ENCODE measurements around the gene ADARB2. TPM values are rescaled to one million over a fixed set of nuclear protein-coding genes. Genes with fewer than 3 reads are reported as not detected.

ADARB2 gene
- total and polyA plus RNA-seq, 10 of the 15 experiments (the other 5 are each of a cell fraction or from before 2014, with no cell fraction given) = 0.02 to 4.1 (median 0.76) TPM

- SMC1A ChIA-PET (ENCODE audit: uncharacterized antibody, unreplicated experiment) = no interaction called here
- FAIRE-seq (no peak), ATAC-seq (no peak; the same call in 2 of the 3 replicates)
These were observed 198.7 kb downstream of the ADARB2 start for GRCh38 chr10:1538531-1539061.

GRCh38 chr10:1538121-1538520, 199.2 kb downstream of the ADARB2 start:
- SMC1A ChIA-PET (ENCODE audit: uncharacterized antibody, unreplicated experiment) = no interaction called here
- Histone ChIP-seq H3K4me1 (ENCODE audit: control insufficient read depth, insufficient read depth, low read length) (no peaks in the 10 kb centered on the region), H3K9ac (ENCODE audit: control insufficient read depth, insufficient read depth, low read length) (no peak overlapping the region), H3K27me3 (replicated peaks in 1 of 2; ENCODE audit: control insufficient read depth in 2 of 2, insufficient read depth in 2 of 2, low read length in 1 of 2) (no peaks in the 10 kb centered on the region), H3K4me3 (no peak overlapping the region), H3K36me3 (ENCODE audit: control insufficient read depth in 2 of 2, insufficient read depth in 2 of 2, low read length in 1 of 2) (no peaks in the 10 kb centered on the region; a peak in 1 of 4 replicates), H2AFZ (ENCODE audit: control insufficient read depth, low read depth, low read length) (no peak overlapping the region), H3K4me2 (ENCODE audit: control insufficient read depth, insufficient read depth) (no peak overlapping the region), H3K79me2 (ENCODE audit: control insufficient read depth, insufficient read depth, low read length) (no peaks in the 10 kb centered on the region), H4K20me1 (ENCODE audit: control insufficient read depth, insufficient read depth) (no peaks in the 10 kb centered on the region), H3K9me3 (replicated peaks; ENCODE audit: control insufficient read depth, insufficient read depth, low read length) (no peaks in the 10 kb centered on the region), H3K27ac (ENCODE audit: control insufficient read depth, insufficient read depth) (no peak overlapping the region)
- in situ Hi-C loops (cut with MboI) (no loop called here), intact Hi-C loops (cut with micrococcal nuclease; ENCODE audit: unreplicated experiment) (no loop called here)
- BruUV-seq (replicated peaks) = no TSS peak
- FAIRE-seq = no peak
- POLR2A ChIA-PET = no interaction called here
- ATAC-seq = no peak
- DNase-seq (ENCODE audit: low read depth, low spot score) = no peak
- WGBS (ENCODE audit: insufficient coverage, insufficient replicate concordance, low lambda C conversion rate, missing lambda C conversion rate) = 18% methylated on average over 5 of the region's 8 CpGs
- TF ChIP-seq TAF1 (IDR thresholded peaks at IDR 0.05; ENCODE audit: borderline replicate concordance, low read depth, low read length) (no peak), ZBTB11 (CRISPR knock-in tag; IDR thresholded peaks at IDR 0.05) (no peak), RAD21 (IDR thresholded peaks at IDR 0.05; ENCODE audit: insufficient read depth, low read depth, low read length) (no peak), ESRRA (IDR thresholded peaks at IDR 0.05; ENCODE audit: low read length) (no peak), STAT3 (IDR thresholded peaks at IDR 0.05; ENCODE audit: low read depth, low read length) (no peak), NFYB (IDR thresholded peaks at IDR 0.05; ENCODE audit: insufficient read depth, low read depth, low read length) (no peak), STAT1 (conservative IDR thresholded peaks at IDR 0.05) (no peak), E2F8 (IDR thresholded peaks at IDR 0.05; ENCODE audit: low read depth, partially characterized antibody) (no peak), LARP7 (IDR thresholded peaks at IDR 0.05) (no peak)
- RAD21 ChIA-PET (ENCODE audit: unreplicated experiment) = no interaction called here
- CTCF ChIA-PET = no interaction called here

More at GRCh38 chr10:1538531-1539061, 198.7 kb downstream of the ADARB2 start:
- in situ Hi-C loops (cut with MboI) = no loop called here
- Histone ChIP-seq H3K79me2 (ENCODE audit: control insufficient read depth, insufficient read depth, low read length) (no peaks in the 10 kb centered on the region), H4K20me1 (ENCODE audit: control insufficient read depth, insufficient read depth) (no peaks in the 10 kb centered on the region), H3K27ac (ENCODE audit: control insufficient read depth, insufficient read depth) (no peak overlapping the region), H3K4me3 (no peak overlapping the region), H3K4me1 (ENCODE audit: control insufficient read depth, insufficient read depth, low read length) (no peaks in the 10 kb centered on the region), H3K4me2 (ENCODE audit: control insufficient read depth, insufficient read depth) (no peak overlapping the region), H3K27me3 (replicated peaks in 1 of 2; ENCODE audit: control insufficient read depth in 2 of 2, insufficient read depth in 2 of 2, low read length in 1 of 2) (no peaks in the 10 kb centered on the region), H3K9me3 (replicated peaks; ENCODE audit: control insufficient read depth, insufficient read depth, low read length) (no peaks in the 10 kb centered on the region), H2AFZ (ENCODE audit: control insufficient read depth, low read depth, low read length) (no peak overlapping the region), H3K9ac (ENCODE audit: control insufficient read depth, insufficient read depth, low read length) (no peak overlapping the region), H3K36me3 (ENCODE audit: control insufficient read depth in 2 of 2, insufficient read depth in 2 of 2, low read length in 1 of 2) (no peaks in the 10 kb centered on the region; a peak in 1 of 4 replicates)
- WGBS (ENCODE audit: insufficient coverage, insufficient replicate concordance, low lambda C conversion rate, missing lambda C conversion rate) = 47% methylated on average over 19 of the region's 20 CpGs
- DNase-seq (ENCODE audit: low read depth, low spot score) = no peak
- TF ChIP-seq NR2C2 (IDR thresholded peaks at IDR 0.05; ENCODE audit: borderline replicate concordance, control insufficient read depth, insufficient read length, low read depth) (no peak), NFIC (IDR thresholded peaks at IDR 0.05; ENCODE audit: low read depth, low read length) (no peak)
- BruUV-seq (replicated peaks) = no TSS peak
- POLR2A ChIA-PET = no interaction called here
- CTCF ChIA-PET = no interaction called here
- intact Hi-C loops (cut with micrococcal nuclease; ENCODE audit: unreplicated experiment) = no loop called here
- RAD21 ChIA-PET (ENCODE audit: unreplicated experiment) = no interaction called here

Measured in GM12878 (cell line).